A673 (cell line): ENCODE results near the gene PPHLN1.

Experiments used
- CTCF ChIP-seq: fragments of 300-800, 200-600 bp; sonication (generic); conservative IDR thresholded peaks from 2 replicates; pipeline ENCODE4 v1.5.1; 2017; ENCODE audit warnings: low read depth, mild to moderate bottlenecking, antibody characterized with exemption, low read length, moderate library complexity, mixed read lengths
- EZH2 ChIP-seq: fragments of 200-600 bp; sonication (generic); IDR thresholded peaks from 2 replicates; pipeline ENCODE4 v1.6.1; 2017; ENCODE audit warnings: borderline replicate concordance, low read depth, mild to moderate bottlenecking, mixed read lengths, antibody characterized with exemption, low read length; ENCODE audit not compliant: poor library complexity, severe bottlenecking

GRCh38 chr12:42356344-42356743 is 30.4 kb downstream of the PPHLN1 start:
- TF ChIP-seq CTCF (no peak), EZH2 (no peak)
